DND-41 (cell line): ENCODE measurements around the gene DOP1B.

ENCODE experiments used
- CTCF ChIP-seq: IDR thresholded peaks from 2 replicates; pipeline ENCODE4 v1.5.1; 2012; ENCODE audit warnings: borderline replicate concordance, low read length, moderate library complexity, mild to moderate bottlenecking; ENCODE audit not compliant: poor library complexity, severe bottlenecking; ENCODE audit errors: extremely low read depth
- EZH2 ChIP-seq: IDR thresholded peaks from 3 replicates; pipeline ENCODE4 v1.6.1; 2012; ENCODE audit warnings: borderline replicate concordance, low read depth, mild to moderate bottlenecking, moderate library complexity, low read length, inconsistent platforms; ENCODE audit not compliant: severe bottlenecking

DNA sequence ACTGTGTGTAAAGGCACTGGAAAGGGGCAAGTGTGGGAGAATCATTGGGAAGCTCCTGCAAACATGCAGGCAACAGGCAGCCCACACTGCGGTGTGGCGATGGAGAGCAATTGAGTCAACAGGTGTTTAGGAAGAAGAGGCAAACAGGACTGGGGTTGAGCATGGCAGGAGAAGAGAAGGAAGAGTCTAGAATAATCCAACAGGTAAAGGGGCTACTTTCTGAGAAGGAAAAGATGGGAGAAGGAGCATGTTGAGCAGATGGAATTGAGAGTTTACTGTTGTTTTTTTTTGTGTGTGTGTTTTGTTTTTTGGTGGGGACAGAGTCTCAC is 4.2 kb downstream of the DOP1B start:
- TF ChIP-seq CTCF (no peak), EZH2 (no peak)
